ENCODE results near the gene UBXN1. TPM values are rescaled to one million over a fixed set of nuclear protein-coding genes. Genes with fewer than 3 reads are reported as not detected.

UBXN1 gene
- total and polyA plus RNA-seq, 10 of the 15 experiments (the other 5 are each of a cell fraction or from before 2014, with no cell fraction given), result 7.0 to 173 (median 106) TPM

DNA sequence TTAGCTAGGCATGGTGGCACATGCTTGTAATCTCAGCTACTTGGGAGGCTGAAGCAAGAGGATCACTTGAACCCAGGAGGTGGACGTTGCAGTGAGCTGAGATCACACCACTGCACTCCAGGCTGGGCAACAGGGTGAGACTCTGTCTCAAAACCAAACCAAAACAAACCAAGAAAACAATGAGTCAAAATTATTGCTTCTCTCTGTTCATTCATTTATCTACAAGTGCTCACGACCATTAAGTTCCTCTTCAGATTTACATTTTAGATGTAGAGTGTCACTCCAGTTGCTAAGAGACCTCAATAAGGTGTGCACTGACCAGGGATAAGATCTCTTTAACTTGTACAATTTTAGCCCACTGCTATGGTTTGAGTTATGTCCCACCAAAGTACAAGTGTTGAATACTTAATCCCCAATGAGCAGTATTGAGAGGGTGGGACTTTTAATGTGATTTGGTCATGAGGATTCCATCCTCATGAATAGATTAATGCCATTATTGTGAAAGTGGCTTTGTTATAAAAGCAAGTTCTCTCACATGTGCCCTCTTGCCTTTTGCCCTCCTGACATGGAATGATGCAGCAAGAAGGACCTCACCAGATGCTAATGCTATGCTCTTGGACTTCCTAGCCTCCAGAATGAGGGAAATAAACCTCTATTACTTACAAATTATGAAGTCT lies 40.6 kb upstream of the UBXN1 start:
- peaks cover 33 to 74% of the 10 kb centered on the region in 2 experiments for H3K36me3 ChIP-seq (ENCODE audit: control insufficient read depth in 2 of 2, insufficient read depth in 2 of 2, low read length in 1 of 2)
- intact Hi-C loops (cut with micrococcal nuclease; ENCODE audit: unreplicated experiment), result no loop called here
- H3K4me2 ChIP-seq (ENCODE audit: control insufficient read depth, insufficient read depth), result no peak overlapping the region
- 6% methylated on average over 2 of the region's 2 CpGs for whole genome bisulfite sequencing (ENCODE audit: insufficient coverage, insufficient replicate concordance, low lambda C conversion rate, missing lambda C conversion rate)
- no peak overlapping the region for H3K4me3 ChIP-seq
- H3K79me2 ChIP-seq (ENCODE audit: control insufficient read depth, insufficient read depth, low read length), result peaks cover 35% of the 10 kb centered on the region
- in situ Hi-C loops (cut with MboI), result no loop called here
- H4K20me1 ChIP-seq (ENCODE audit: control insufficient read depth, insufficient read depth), result no peaks in the 10 kb centered on the region; the same call in 1 of the 2 replicates
- ChIA-PET RAD21 (ENCODE audit: unreplicated experiment) (no interaction called here), SMC1A (ENCODE audit: uncharacterized antibody, unreplicated experiment) (interaction anchor here (1.1 kb wide), 1 partner anchor 8 kb away, joined by 3 read pairs; the partner anchor contains the start of gene HNRNPUL2), POLR2A (interaction anchor here (0.5 to 1.5 kb wide), 3 partner anchors 14 to 46 kb away, joined by 3 read pairs; no protein-coding TSS in a partner anchor), CTCF (interaction anchor here (0.6 kb wide), 1 partner anchor 113 kb away, joined by 3 read pairs; no protein-coding TSS in a partner anchor)
- ATAC-seq (no peak), FAIRE-seq (no peak), DNase-seq (ENCODE audit: low read depth, low spot score) (no peak)
- no peak for TF ChIP-seq MLLT1 (IDR thresholded peaks at IDR 0.05)
- no peak for TF ChIP-seq ZNF217 (IDR thresholded peaks at IDR 0.05)
- TF ChIP-seq IKZF2 (IDR thresholded peaks at IDR 0.05), result no peak
- TF ChIP-seq CHD1 (IDR thresholded peaks at IDR 0.05; ENCODE audit: low read depth, low read length), result no peak
- TF ChIP-seq, protein P1, sequence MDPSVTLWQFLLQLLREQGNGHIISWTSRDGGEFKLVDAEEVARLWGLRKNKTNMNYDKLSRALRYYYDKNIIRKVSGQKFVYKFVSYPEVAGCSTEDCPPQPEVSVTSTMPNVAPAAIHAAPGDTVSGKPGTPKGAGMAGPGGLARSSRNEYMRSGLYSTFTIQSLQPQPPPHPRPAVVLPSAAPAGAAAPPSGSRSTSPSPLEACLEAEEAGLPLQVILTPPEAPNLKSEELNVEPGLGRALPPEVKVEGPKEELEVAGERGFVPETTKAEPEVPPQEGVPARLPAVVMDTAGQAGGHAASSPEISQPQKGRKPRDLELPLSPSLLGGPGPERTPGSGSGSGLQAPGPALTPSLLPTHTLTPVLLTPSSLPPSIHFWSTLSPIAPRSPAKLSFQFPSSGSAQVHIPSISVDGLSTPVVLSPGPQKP (IDR thresholded peaks at IDR 0.05; ENCODE audit: low read depth, low read length), result no peak
- no peak for TF ChIP-seq BRCA1 (IDR thresholded peaks at IDR 0.05; ENCODE audit: low read depth, low read length)
- TF ChIP-seq PBX3 (IDR thresholded peaks at IDR 0.05; ENCODE audit: insufficient replicate concordance, low read depth, low read length), result no peak
- TF ChIP-seq SPI1 (IDR thresholded peaks at IDR 0.05; ENCODE audit: borderline replicate concordance, insufficient read depth, low read depth, low read length), result no peak
- TF ChIP-seq, protein P2, sequence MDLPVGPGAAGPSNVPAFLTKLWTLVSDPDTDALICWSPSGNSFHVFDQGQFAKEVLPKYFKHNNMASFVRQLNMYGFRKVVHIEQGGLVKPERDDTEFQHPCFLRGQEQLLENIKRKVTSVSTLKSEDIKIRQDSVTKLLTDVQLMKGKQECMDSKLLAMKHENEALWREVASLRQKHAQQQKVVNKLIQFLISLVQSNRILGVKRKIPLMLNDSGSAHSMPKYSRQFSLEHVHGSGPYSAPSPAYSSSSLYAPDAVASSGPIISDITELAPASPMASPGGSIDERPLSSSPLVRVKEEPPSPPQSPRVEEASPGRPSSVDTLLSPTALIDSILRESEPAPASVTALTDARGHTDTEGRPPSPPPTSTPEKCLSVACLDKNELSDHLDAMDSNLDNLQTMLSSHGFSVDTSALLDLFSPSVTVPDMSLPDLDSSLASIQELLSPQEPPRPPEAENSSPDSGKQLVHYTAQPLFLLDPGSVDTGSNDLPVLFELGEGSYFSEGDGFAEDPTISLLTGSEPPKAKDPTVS (IDR thresholded peaks at IDR 0.05; ENCODE audit: low read depth, low read length), result no peak
- TF ChIP-seq POLR2AphosphoS2 (IDR thresholded peaks at IDR 0.05; ENCODE audit: low read depth, low read length), result no peak
- no peak for TF ChIP-seq KAT2A (conservative IDR thresholded peaks at IDR 0.05; ENCODE audit: control insufficient read depth, low read depth, low read length)
- no peak for TF ChIP-seq RB1 (IDR thresholded peaks at IDR 0.05; ENCODE audit: borderline replicate concordance)
- no peak for TF ChIP-seq BMI1 (IDR thresholded peaks at IDR 0.05; ENCODE audit: borderline replicate concordance)
- no peak for TF ChIP-seq FOS (IDR thresholded peaks at IDR 0.05; ENCODE audit: borderline replicate concordance, extremely low read depth, insufficient read length)
- no peak for TF ChIP-seq RBBP5 (conservative IDR thresholded peaks at IDR 0.05)
- no peak for TF ChIP-seq E2F4 (IDR thresholded peaks at IDR 0.05; ENCODE audit: low read depth, low read length)
- H3K27ac ChIP-seq (ENCODE audit: control insufficient read depth, insufficient read depth), result no peak overlapping the region
- H3K9ac ChIP-seq (ENCODE audit: control insufficient read depth, insufficient read depth, low read length), result no peak overlapping the region
- no TSS peak for BruUV-seq (replicated peaks)
- peaks cover 2% of the 10 kb centered on the region for H3K4me1 ChIP-seq (ENCODE audit: control insufficient read depth, insufficient read depth, low read length)
- no peaks in the 10 kb centered on the region for H3K9me3 ChIP-seq (replicated peaks; ENCODE audit: control insufficient read depth, insufficient read depth, low read length)
- no peak overlapping the region for H2AFZ ChIP-seq (ENCODE audit: control insufficient read depth, low read depth, low read length)
- H3K27me3 ChIP-seq (replicated peaks in 1 of 2; ENCODE audit: control insufficient read depth in 2 of 2, insufficient read depth in 2 of 2, low read length in 1 of 2), result no peaks in the 10 kb centered on the region
